Panc1 (cell line): ENCODE measurements around the gene SOD1. TPM values are rescaled to one million over a fixed set of nuclear protein-coding genes. Genes with fewer than 3 reads are reported as not detected.
"Not testable (repeated sequence)": the region's sequence is repeated elsewhere in the genome, so short reads cannot be mapped to it uniquely, and the experiment has no call there.

Experiments
- ATAC-seq: fragments of 200-7000 bp; cut with Tn5 transposase; 2 replicates; pipeline ENCODE4 v1.9.1; 2020; ENCODE audit warnings: mild to moderate bottlenecking, moderate library complexity
- BruUV-seq: library from RNA; stranded (reverse); fragments of 400-500 nt; replicated peaks from 2 replicates; lab custom pipeline; 2021; lab: Mats Ljungman, UMichigan
- CTCF ChIA-PET: fragments of 300-600 bp; sonication (Branson Sonifier 250); formaldehyde crosslinking; loops from one replicate; lab custom pipeline; 2022; ENCODE audit warnings: antibody characterized with exemption; lab: Charles Lee
- POLR2A ChIA-PET: fragments of 300-600 bp; sonication (Branson Sonifier 250); formaldehyde crosslinking; loops from one replicate; lab custom pipeline; 2022; ENCODE audit warnings: antibody characterized with exemption; lab: Charles Lee
- DNase-seq: peaks from one replicate; pipeline ENCODE4 v3.0.0-alpha.2; 2010; ENCODE audit warnings: low read depth, low spot score
- H3K27ac ChIP-seq: 2 replicates; pipeline ENCODE4 v1.5.1; 2011; ENCODE audit warnings: mild to moderate bottlenecking, low read length, inconsistent platforms
- H3K27me3 ChIP-seq: fragments of 200-500 bp; sonication (Bioruptor generic); 2 replicates; pipeline ENCODE4 v1.6.0; 2014; ENCODE audit warnings: low read length, inconsistent platforms; ENCODE audit not compliant: control insufficient read depth, insufficient read depth
- H3K36me3 ChIP-seq: fragments of 200-500 bp; sonication (Bioruptor generic); 2 replicates; pipeline ENCODE4 v1.5.1; 2014; ENCODE audit warnings: inconsistent platforms, mild to moderate bottlenecking, low read length, moderate library complexity; ENCODE audit not compliant: control insufficient read depth, insufficient read depth
- H3K4me1 ChIP-seq: 2 replicates; pipeline ENCODE4 v1.5.1; 2011; ENCODE audit warnings: inconsistent platforms, mild to moderate bottlenecking, low read length, moderate library complexity; ENCODE audit not compliant: control insufficient read depth, insufficient read depth
- H3K4me3 ChIP-seq, 2 experiments: 2 replicates each; pipeline ENCODE4 v1.5.1; 2011 to 2012; ENCODE audit warnings: low read depth in 2 of 2, low read length in 2 of 2, mild to moderate bottlenecking in 2 of 2, inconsistent platforms in 1 of 2, moderate library complexity in 1 of 2
- H3K9me3 ChIP-seq: fragments of 200-500 bp; sonication (Bioruptor generic); 2 replicates; pipeline ENCODE4 v1.5.1; 2014; ENCODE audit warnings: low read depth, mild to moderate bottlenecking, inconsistent platforms, low read length, moderate library complexity; ENCODE audit not compliant: control insufficient read depth, insufficient read depth
- POLR2AphosphoS5 ChIP-seq: IDR thresholded peaks from 2 replicates; pipeline ENCODE4 v1.6.1; 2012; ENCODE audit warnings: mild to moderate bottlenecking, low read depth, low read length, moderate library complexity
- SIN3A ChIP-seq: IDR thresholded peaks from 2 replicates; pipeline ENCODE4 v1.6.1; 2012; ENCODE audit warnings: low read depth, mild to moderate bottlenecking, low read length, moderate library complexity, borderline replicate concordance; ENCODE audit not compliant: insufficient read depth
- TCF7L2 ChIP-seq: IDR thresholded peaks from 2 replicates; pipeline ENCODE4 v1.6.1; 2011; ENCODE audit warnings: mild to moderate bottlenecking, low read depth, low read length, inconsistent platforms
- in situ Hi-C: cut with HindIII; loops from 2 replicates; pipeline ENCODE4 v1.10.0; 2016; ENCODE audit warnings: low sequenced_read_pairs, low pct_unique_long_range_greater_than_20kb
- intact Hi-C: fragments of 100-400 bp; cut with micrococcal nuclease; formaldehyde crosslinking; loops from one replicate; pipeline ENCODE4 v1.10.0; 2022; ENCODE audit not compliant: unreplicated experiment
- total RNA-seq: library from RNA; stranded (reverse); gene quantifications from one replicate; pipeline ENCODE4 v1.2.1, GENCODE V29; 2021; ENCODE audit not compliant: unreplicated experiment
- TF ChIP-seq, protein P1 (sequence below), 2 experiments: IDR thresholded peaks; 2 replicates each; pipeline ENCODE4 v1.6.1; 2011 to 2012; ENCODE audit warnings: low read depth in 2 of 2, control low read depth in 1 of 2, low read length in 1 of 2, mild to moderate bottlenecking in 1 of 2, moderate library complexity in 1 of 2; ENCODE audit not compliant: insufficient read depth in 1 of 2
- TF ChIP-seq, protein P2 (sequence below): fragments of 450-650 bp; IDR thresholded peaks from 2 replicates; pipeline ENCODE4 v1.5.1; 2017; ENCODE audit warnings: mild to moderate bottlenecking

The SOD1 gene
- total RNA-seq, 1 experiment from 2014 or later: 221 TPM

DNA sequence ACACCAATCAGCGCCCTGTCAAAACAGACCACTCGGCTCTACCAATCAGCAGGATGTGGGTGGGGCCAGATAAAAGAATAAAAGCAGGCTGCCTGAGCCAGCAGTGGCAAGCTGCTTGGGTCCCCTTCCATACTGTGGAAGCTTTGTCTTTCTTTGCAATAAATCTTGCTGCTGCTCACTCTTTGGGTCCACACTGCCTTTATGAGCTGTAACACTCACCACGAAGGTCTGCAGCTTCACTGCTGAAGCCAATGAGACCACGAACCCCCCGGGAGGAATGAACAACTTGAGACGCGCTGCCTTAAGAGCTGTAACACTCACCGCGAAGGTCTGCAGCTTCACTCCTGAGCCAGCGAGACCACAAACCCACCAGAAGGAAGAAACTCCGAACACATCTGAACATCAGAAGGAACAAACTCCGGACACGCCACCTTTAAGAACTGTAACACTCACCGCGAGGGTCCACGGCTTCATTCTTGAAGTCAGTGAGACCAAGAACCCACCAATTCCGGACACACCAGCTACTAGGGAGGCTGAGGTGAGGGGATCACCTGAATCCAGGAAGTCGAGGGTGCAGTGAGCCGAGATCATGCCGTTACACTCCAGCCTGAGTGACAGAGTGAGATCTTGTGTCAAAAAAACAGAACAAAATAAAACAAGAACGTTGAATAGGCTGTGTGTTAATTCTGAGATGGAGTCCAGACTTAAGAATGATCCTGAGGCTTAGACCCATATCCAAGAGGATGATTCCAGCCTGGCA is 4.5 kb upstream of the SOD1 start:
- BruUV-seq: not testable (repeated sequence)

DNA sequence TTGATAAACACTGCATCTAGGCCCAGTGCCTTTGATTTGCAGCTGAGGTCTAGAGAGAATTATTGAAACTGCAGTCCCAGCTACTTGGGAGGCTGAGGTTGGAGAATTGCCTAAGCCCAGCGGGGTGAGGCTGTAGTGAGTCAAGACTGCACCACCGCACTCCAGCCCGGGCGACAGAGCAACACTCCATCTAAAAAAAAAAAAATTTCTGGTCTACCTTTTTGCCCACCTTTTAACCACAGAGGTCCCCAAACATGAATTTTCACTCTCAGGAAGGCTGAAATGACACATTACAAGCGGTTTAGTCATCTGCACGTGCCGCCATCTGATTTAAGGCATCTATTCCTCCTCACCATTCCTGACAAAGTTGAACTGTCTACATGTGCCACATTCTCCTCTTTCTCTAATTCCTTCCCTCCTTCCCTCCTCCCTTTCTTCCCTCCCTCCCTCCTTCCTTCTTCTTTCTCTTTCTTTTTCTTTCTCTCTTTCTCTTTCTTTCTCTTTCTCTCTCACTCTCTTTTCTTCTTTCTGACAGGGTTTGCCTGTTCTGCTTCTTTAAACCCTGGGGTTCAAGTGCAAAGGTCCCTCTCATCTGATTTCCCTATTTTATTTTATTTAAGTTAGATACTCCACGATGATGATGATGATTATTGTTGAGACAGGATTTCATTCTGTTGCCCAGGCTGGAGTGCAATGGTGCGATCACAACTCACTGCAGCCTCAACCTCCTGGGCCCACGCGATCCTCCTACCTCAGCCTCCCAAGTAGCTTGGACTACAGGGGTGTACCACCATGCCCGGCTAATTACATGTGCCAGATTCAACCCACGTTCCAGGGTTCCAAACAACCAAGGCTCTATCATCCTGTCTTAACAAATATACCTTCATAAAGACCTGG is 3.0 kb upstream of the SOD1 start:
- H3K4me1 ChIP-seq: no peaks in the 10 kb centered on the region
- in situ Hi-C loops: no loop called here
- no peak overlapping the region for H3K27ac ChIP-seq
- no peak for TF ChIP-seq POLR2AphosphoS5
- TF ChIP-seq, protein P1, sequence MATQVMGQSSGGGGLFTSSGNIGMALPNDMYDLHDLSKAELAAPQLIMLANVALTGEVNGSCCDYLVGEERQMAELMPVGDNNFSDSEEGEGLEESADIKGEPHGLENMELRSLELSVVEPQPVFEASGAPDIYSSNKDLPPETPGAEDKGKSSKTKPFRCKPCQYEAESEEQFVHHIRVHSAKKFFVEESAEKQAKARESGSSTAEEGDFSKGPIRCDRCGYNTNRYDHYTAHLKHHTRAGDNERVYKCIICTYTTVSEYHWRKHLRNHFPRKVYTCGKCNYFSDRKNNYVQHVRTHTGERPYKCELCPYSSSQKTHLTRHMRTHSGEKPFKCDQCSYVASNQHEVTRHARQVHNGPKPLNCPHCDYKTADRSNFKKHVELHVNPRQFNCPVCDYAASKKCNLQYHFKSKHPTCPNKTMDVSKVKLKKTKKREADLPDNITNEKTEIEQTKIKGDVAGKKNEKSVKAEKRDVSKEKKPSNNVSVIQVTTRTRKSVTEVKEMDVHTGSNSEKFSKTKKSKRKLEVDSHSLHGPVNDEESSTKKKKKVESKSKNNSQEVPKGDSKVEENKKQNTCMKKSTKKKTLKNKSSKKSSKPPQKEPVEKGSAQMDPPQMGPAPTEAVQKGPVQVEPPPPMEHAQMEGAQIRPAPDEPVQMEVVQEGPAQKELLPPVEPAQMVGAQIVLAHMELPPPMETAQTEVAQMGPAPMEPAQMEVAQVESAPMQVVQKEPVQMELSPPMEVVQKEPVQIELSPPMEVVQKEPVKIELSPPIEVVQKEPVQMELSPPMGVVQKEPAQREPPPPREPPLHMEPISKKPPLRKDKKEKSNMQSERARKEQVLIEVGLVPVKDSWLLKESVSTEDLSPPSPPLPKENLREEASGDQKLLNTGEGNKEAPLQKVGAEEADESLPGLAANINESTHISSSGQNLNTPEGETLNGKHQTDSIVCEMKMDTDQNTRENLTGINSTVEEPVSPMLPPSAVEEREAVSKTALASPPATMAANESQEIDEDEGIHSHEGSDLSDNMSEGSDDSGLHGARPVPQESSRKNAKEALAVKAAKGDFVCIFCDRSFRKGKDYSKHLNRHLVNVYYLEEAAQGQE (IDR thresholded peaks at IDR 0.05; ENCODE audit: insufficient read depth in 1 of 2, low read depth in 2 of 2, low read length in 1 of 2): no peak
- TF ChIP-seq TCF7L2: no peak
- TF ChIP-seq SIN3A: no peak
- TF ChIP-seq, protein P2, sequence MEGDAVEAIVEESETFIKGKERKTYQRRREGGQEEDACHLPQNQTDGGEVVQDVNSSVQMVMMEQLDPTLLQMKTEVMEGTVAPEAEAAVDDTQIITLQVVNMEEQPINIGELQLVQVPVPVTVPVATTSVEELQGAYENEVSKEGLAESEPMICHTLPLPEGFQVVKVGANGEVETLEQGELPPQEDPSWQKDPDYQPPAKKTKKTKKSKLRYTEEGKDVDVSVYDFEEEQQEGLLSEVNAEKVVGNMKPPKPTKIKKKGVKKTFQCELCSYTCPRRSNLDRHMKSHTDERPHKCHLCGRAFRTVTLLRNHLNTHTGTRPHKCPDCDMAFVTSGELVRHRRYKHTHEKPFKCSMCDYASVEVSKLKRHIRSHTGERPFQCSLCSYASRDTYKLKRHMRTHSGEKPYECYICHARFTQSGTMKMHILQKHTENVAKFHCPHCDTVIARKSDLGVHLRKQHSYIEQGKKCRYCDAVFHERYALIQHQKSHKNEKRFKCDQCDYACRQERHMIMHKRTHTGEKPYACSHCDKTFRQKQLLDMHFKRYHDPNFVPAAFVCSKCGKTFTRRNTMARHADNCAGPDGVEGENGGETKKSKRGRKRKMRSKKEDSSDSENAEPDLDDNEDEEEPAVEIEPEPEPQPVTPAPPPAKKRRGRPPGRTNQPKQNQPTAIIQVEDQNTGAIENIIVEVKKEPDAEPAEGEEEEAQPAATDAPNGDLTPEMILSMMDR: no peak
- CTCF ChIA-PET: no interaction called here
- POLR2A ChIA-PET: no interaction called here
- H3K4me3 ChIP-seq: no peak overlapping the region
- intact Hi-C loops: no loop called here
- H3K27me3 ChIP-seq: no peaks in the 10 kb centered on the region
- ATAC-seq (no peak), DNase-seq (no peak)
- no TSS peak for BruUV-seq
- peaks cover 4% of the 10 kb centered on the region; the same call in 1 of the 2 replicates for H3K36me3 ChIP-seq
- H3K9me3 ChIP-seq: no peaks in the 10 kb centered on the region

More for the DNA sequence above, 4.5 kb upstream of the SOD1 start:
- DNase-seq, in situ Hi-C loops, CTCF ChIA-PET, H3K36me3 ChIP-seq, H3K4me1 ChIP-seq, H3K27me3 ChIP-seq, intact Hi-C loops, H3K9me3 ChIP-seq, ATAC-seq, H3K4me3 ChIP-seq, POLR2A ChIA-PET, H3K27ac ChIP-seq: not testable (repeated sequence)
